Sciatic nerve (tissue), 2 donors: ENCODE data around the gene CHST11. TPM values are rescaled to one million over a fixed set of nuclear protein-coding genes. Genes with fewer than 3 reads are reported as not detected.
A peak's percentile ranks its signal among the peaks of the same experiment; 100 is the strongest.

Experiments
- ATAC-seq: fragments of 200-7000 bp; cut with Tn5 transposase; one replicate; pipeline ENCODE4 v1.9.1; 2020; ENCODE audit warnings: mild to moderate bottlenecking, moderate library complexity
- DNase-seq: peaks from one replicate; pipeline ENCODE4 v3.0.0-alpha.2; 2020; ENCODE audit warnings: low spot score
- intact Hi-C: fragments of 100-400 bp; cut with DNase I; formaldehyde crosslinking; loops from one replicate; pipeline ENCODE4 v1.14.2; 2022
- total RNA-seq: library from RNA; stranded (reverse); fragmentation: NEBNext Ultra II Directional; extraction: Animal tissue kit (Norgen Biotek cat#: 25700); gene quantifications from one replicate; pipeline ENCODE4 v1.2.1, GENCODE V29; 2021
- donor health status: DM: no; HTN: no; CAD: no.
- donor health status: DM: no; HTN: no; CAD: no.

The CHST11 gene
- total RNA-seq, 1 donor from 2014 or later = 19.2 TPM

GRCh38 chr12:104704224-104704779, 247.6 kb downstream of the CHST11 start:
- ATAC-seq (no peak), DNase-seq (no peak)
- intact Hi-C loops = no loop called here

- DNase-seq (no peak), ATAC-seq (no peak)
- intact Hi-C loops = no loop called here
Measured at GRCh38 chr12:104707194-104707593, 250.4 kb downstream of the CHST11 start.

GRCh38 chr12:104707794-104708558, 251.2 kb downstream of the CHST11 start:
- intact Hi-C loops = no loop called here
- DNase-seq (no peak), ATAC-seq (no peak)

GRCh38 chr12:104708891-104709290, 252.1 kb downstream of the CHST11 start:
- ATAC-seq = no peak
- intact Hi-C loops = no loop called here
- DNase-seq = no peak

- intact Hi-C loops = no loop called here
- DNase-seq (no peak), ATAC-seq (peak; percentile 53)
Measured at GRCh38 chr12:104709692-104710435, 253.1 kb downstream of the CHST11 start.

- DNase-seq (no peak), ATAC-seq (peak; percentile 86)
- intact Hi-C loops = no loop called here
Measured at GRCh38 chr12:104710940-104711689, 254.4 kb downstream of the CHST11 start.

- no peak for ATAC-seq
- no peak for DNase-seq
- intact Hi-C loops = no loop called here
Measured at GRCh38 chr12:104712477-104712876, 255.7 kb downstream of the CHST11 start.

- DNase-seq (no peak), ATAC-seq (no peak)
- intact Hi-C loops = no loop called here
Measured at GRCh38 chr12:104712968-104713367, 256.2 kb downstream of the CHST11 start.

- ATAC-seq (no peak), DNase-seq (no peak)
- intact Hi-C loops = no loop called here
Measured at GRCh38 chr12:104713444-104713843, 256.7 kb downstream of the CHST11 start.

- ATAC-seq (no peak), DNase-seq (no peak)
- intact Hi-C loops = no loop called here
Measured at GRCh38 chr12:104714369-104714768, 257.6 kb downstream of the CHST11 start.

- DNase-seq (no peak), ATAC-seq (no peak)
- intact Hi-C loops = no loop called here
Measured at GRCh38 chr12:104716172-104716571, 259.4 kb downstream of the CHST11 start.

- intact Hi-C loops = no loop called here
- ATAC-seq = no peak
- no peak for DNase-seq
Measured at GRCh38 chr12:104718304-104718929, 261.7 kb downstream of the CHST11 start.

GRCh38 chr12:104719700-104720338, 263.1 kb downstream of the CHST11 start:
- no peak for DNase-seq
- ATAC-seq = peak; percentile 36
- intact Hi-C loops = no loop called here

- DNase-seq (no peak), ATAC-seq (peak; percentile 75)
- intact Hi-C loops = no loop called here
Measured at GRCh38 chr12:104720339-104721038, 263.7 kb downstream of the CHST11 start.

- intact Hi-C loops = no loop called here
- DNase-seq (no peak), ATAC-seq (no peak)
Measured at GRCh38 chr12:104721039-104721405, 264.3 kb downstream of the CHST11 start.

- DNase-seq (no peak), ATAC-seq (no peak)
- intact Hi-C loops = no loop called here
Measured at GRCh38 chr12:104721936-104722335, 265.2 kb downstream of the CHST11 start.

- ATAC-seq (no peak), DNase-seq (no peak)
Measured at GRCh38 chr12:104722601-104723534, 266.1 kb downstream of the CHST11 start.

More at GRCh38 chr12:104722601-104723534, 266.1 kb downstream of the CHST11 start:
- intact Hi-C loops = no loop called here
